SK-N-DZ (cell line): Measurements from ENCODE around the gene DPY19L2.
"Not testable (repeated sequence)": the region's sequence is repeated elsewhere in the genome, so short reads cannot be mapped to it uniquely, and the experiment has no call there.

Experiments
- DNase-seq: peaks from one replicate; pipeline ENCODE4 v3.0.0-alpha.2; 2015; ENCODE audit warnings: low spot score

Gene DPY19L2

DNA sequence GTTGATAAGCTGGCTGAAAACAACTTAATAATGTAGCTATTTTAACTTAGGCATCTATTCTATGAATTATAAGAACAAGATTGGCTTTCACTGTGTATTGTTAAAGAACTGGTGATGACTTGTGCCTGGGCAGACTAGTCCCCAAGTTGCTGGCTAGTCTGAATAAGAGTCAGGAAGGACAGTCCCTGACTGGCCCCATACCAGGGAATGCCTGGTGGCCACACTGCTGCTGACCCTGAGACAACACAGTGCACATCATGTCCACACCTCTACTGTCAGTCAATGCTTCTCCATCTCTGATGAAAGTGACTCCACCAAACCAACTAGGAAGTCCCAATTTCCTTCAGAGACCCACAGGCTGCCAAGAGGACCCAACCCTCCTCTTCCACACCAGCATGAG is 130.5 kb downstream of the DPY19L2 start:
- DNase-seq = not testable (repeated sequence)

GRCh38 chr12:63529641-63530040 is 138.7 kb downstream of the DPY19L2 start:
- not testable (repeated sequence) for DNase-seq

- DNase-seq = no peak
Observed at GRCh38 chr12:63525831-63526230, 142.5 kb downstream of the DPY19L2 start.

DNA sequence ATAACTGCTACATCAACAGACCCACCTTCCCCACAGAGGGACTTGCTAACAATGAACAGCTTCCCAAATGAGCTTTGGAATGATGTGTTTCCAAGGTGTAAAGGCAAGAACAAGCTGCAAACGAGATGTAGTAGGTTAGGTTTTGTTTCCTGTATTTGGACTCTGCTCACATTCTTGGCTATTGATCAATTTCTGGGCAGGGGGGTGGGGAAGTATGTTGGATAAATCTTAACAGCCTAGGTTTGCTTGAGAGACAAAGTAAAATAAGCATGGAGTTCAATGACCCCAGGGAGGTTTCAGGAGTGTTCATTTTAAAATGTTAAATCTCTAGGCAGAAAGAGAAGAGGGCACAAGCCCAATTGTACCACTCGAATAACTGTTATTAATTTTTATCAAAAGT is 146.6 kb downstream of the DPY19L2 start:
- no peak for DNase-seq
